Caco-2 (cell line): Measurements from ENCODE around the gene STT3A. TPM values are rescaled to one million over a fixed set of nuclear protein-coding genes. Genes with fewer than 3 reads are reported as not detected.

Source experiments
- BruUV-seq: library from RNA; stranded (reverse); fragments of 400-500 nt; replicated peaks from 2 replicates; lab custom pipeline; 2021; lab: Mats Ljungman, UMichigan
- CTCF ChIA-PET: fragments of 300-600 bp; sonication (Branson Sonifier 250); formaldehyde crosslinking; loops from one replicate; lab custom pipeline; 2022; ENCODE audit warnings: antibody characterized with exemption; lab: Charles Lee
- POLR2A ChIA-PET: fragments of 300-600 bp; sonication (Branson Sonifier 250); formaldehyde crosslinking; loops from one replicate; lab custom pipeline; 2022; ENCODE audit warnings: antibody characterized with exemption; lab: Charles Lee
- DNase-seq, 2 experiments: peaks; one replicate each; pipeline versions ENCODE4 v3.0.0 to v3.0.0-alpha.2; 2020 to 2022
- H3K27me3 ChIP-seq: replicated peaks from 2 replicates; pipeline ENCODE4 v1.6.0; 2011; ENCODE audit warnings: low read length; ENCODE audit not compliant: control insufficient read depth, insufficient read depth
- H3K36me3 ChIP-seq: 2 replicates; pipeline ENCODE4 v1.5.1; 2011; ENCODE audit warnings: low read length; ENCODE audit not compliant: control insufficient read depth, insufficient read depth
- H3K4me1 ChIP-seq: fragments of 250-450 bp; sonication (Bioruptor Pico); 2 replicates; pipeline ENCODE4 v1.5.1; 2020; ENCODE audit warnings: mild to moderate bottlenecking
- H3K4me3 ChIP-seq: 2 replicates; pipeline ENCODE4 v1.5.1; 2011; ENCODE audit warnings: low read depth, mild to moderate bottlenecking, control low read depth, low read length
- H3K9me3 ChIP-seq: fragments of 250-450 bp; sonication (Bioruptor Pico); 2 replicates; pipeline ENCODE4 v1.5.1; 2020; ENCODE audit warnings: mild to moderate bottlenecking, moderate library complexity
- H3K27ac Mint-ChIP-seq: one replicate; pipeline ENCODE4 v1.8.0; 2022; ENCODE audit warnings: mixed read lengths; ENCODE audit not compliant: unreplicated experiment
- H3K27me3 Mint-ChIP-seq: one replicate; pipeline ENCODE4 v1.8.0; 2022; ENCODE audit warnings: mixed read lengths; ENCODE audit not compliant: insufficient read depth, unreplicated experiment
- H3K36me3 Mint-ChIP-seq: one replicate; pipeline ENCODE4 v1.8.0; 2022; ENCODE audit warnings: mild to moderate bottlenecking, mixed read lengths; ENCODE audit not compliant: insufficient read depth, unreplicated experiment
- H3K4me1 Mint-ChIP-seq: one replicate; pipeline ENCODE4 v1.8.0; 2022; ENCODE audit warnings: low read depth, mixed read lengths; ENCODE audit not compliant: unreplicated experiment
- H3K4me3 Mint-ChIP-seq: one replicate; pipeline ENCODE4 v1.8.0; 2022; ENCODE audit warnings: mild to moderate bottlenecking, moderate library complexity, mixed read lengths; ENCODE audit not compliant: unreplicated experiment
- H3K9me3 Mint-ChIP-seq: one replicate; pipeline ENCODE4 v1.8.0; 2022; ENCODE audit warnings: mixed read lengths; ENCODE audit not compliant: unreplicated experiment
- CTCF ChIP-seq, 2 experiments: fragments of 200-600 bp in 1 of 2; IDR thresholded peaks; 1 replicate in 1 of 2; 2 replicates in 1 of 2; pipeline versions ENCODE4 v1.5.1 to v1.8.0; 2011 to 2022; ENCODE audit warnings: antibody characterized with exemption in 1 of 2, control low read depth in 1 of 2, inconsistent platforms in 1 of 2, low read depth in 1 of 2, low read length in 1 of 2, mild to moderate bottlenecking in 1 of 2, moderate library complexity in 1 of 2; ENCODE audit not compliant: insufficient read depth in 1 of 2, severe bottlenecking in 1 of 2, unreplicated experiment in 1 of 2
- intact Hi-C: fragments of 100-400 bp; cut with micrococcal nuclease; formaldehyde crosslinking; loops from one replicate; pipeline ENCODE4 v1.10.0; 2022; ENCODE audit not compliant: unreplicated experiment
- total RNA-seq: library from RNA; stranded (reverse); gene quantifications from 2 replicates; pipeline ENCODE4 v1.2.3, GENCODE V29; 2022

Gene STT3A
- total RNA-seq, 1 experiment from 2014 or later, result 517 TPM

GRCh38 chr11:125588505-125588904 is 4.1 kb upstream of the STT3A start:
- H3K27me3 ChIP-seq, result no peaks in the 10 kb centered on the region
- no peaks in the 10 kb centered on the region for H3K9me3 ChIP-seq
- Mint-ChIP-seq H3K4me1 (peaks cover 8% of the 10 kb centered on the region), H3K36me3 (peaks cover 54% of the 10 kb centered on the region), H3K27me3 (no peaks in the 10 kb centered on the region), H3K9me3 (no peaks in the 10 kb centered on the region), H3K27ac (no peak overlapping the region), H3K4me3 (no peak overlapping the region)
- ChIA-PET CTCF (no interaction called here), POLR2A (no interaction called here)
- TF ChIP-seq CTCF (IDR thresholded peaks at IDR 0.05; ENCODE audit: insufficient read depth in 1 of 2, low read depth in 1 of 2, low read length in 1 of 2, severe bottlenecking in 1 of 2, unreplicated experiment in 1 of 2), result no peak
- H3K4me3 ChIP-seq, result no peak overlapping the region
- no TSS peak for BruUV-seq
- DNase-seq, result no peak
- intact Hi-C loops, result no loop called here
- H3K4me1 ChIP-seq, result no peaks in the 10 kb centered on the region
- H3K36me3 ChIP-seq, result no peaks in the 10 kb centered on the region; the same call in 1 of the 2 replicates

- DNase-seq, result peak; percentile 57 to 64
- intact Hi-C loops, result loop anchor here (1.0 to 10.0 kb wide), 3 partner anchors 22 to 673 kb away; partner anchors contain the start of genes EI24, FOXRED1 and SRPRA
- POLR2A ChIA-PET, result interaction anchor here (0.5 to 2.3 kb wide), 6 partner anchors 14 to 968 kb away, joined by 3 to 20 read pairs (median 8); partner anchors contain the start of genes CHEK1, EI24 and PUS3
- BruUV-seq, result TSS peak; percentile 95
- Mint-ChIP-seq H3K9me3 (no peaks in the 10 kb centered on the region), H3K27ac (peak overlapping the region; percentile 99), H3K4me3 (peak overlapping the region; percentile 98), H3K27me3 (no peaks in the 10 kb centered on the region), H3K36me3 (peaks cover 56% of the 10 kb centered on the region), H3K4me1 (peaks cover 22% of the 10 kb centered on the region)
- CTCF ChIA-PET, result interaction anchor here (2.4 kb wide), 1 partner anchor 22 kb away, joined by 7 read pairs; the partner anchor contains the start of gene EI24
- no peak for TF ChIP-seq CTCF (IDR thresholded peaks at IDR 0.05; ENCODE audit: insufficient read depth in 1 of 2, low read depth in 1 of 2, low read length in 1 of 2, severe bottlenecking in 1 of 2, unreplicated experiment in 1 of 2)
- peak overlapping the region; percentile 56 for H3K4me3 ChIP-seq
- H3K4me1 ChIP-seq, result no peaks in the 10 kb centered on the region
- no peaks in the 10 kb centered on the region for H3K36me3 ChIP-seq
- H3K27me3 ChIP-seq, result no peaks in the 10 kb centered on the region
- no peaks in the 10 kb centered on the region for H3K9me3 ChIP-seq
These were observed 875 bp upstream of the STT3A start for GRCh38 chr11:125591649-125592304.

GRCh38 chr11:125593114-125593820 is 615 bp downstream of the STT3A start:
- no peak for TF ChIP-seq CTCF (IDR thresholded peaks at IDR 0.05; ENCODE audit: insufficient read depth in 1 of 2, low read depth in 1 of 2, low read length in 1 of 2, severe bottlenecking in 1 of 2, unreplicated experiment in 1 of 2)
- H3K4me1 ChIP-seq, result peaks cover 1% of the 10 kb centered on the region
- Mint-ChIP-seq H3K9me3 (no peaks in the 10 kb centered on the region), H3K27ac (peak overlapping the region; percentile 99), H3K36me3 (peaks cover 71% of the 10 kb centered on the region), H3K4me3 (peak overlapping the region; percentile 98), H3K4me1 (peaks cover 18% of the 10 kb centered on the region), H3K27me3 (no peaks in the 10 kb centered on the region)
- POLR2A ChIA-PET, result interaction anchor here (0.6 to 2.3 kb wide), 5 partner anchors 15 to 712 kb away, joined by 3 to 20 read pairs (median 4); partner anchors contain the start of genes CHEK1 and EI24
- CTCF ChIA-PET, result interaction anchor here (0.6 to 2.4 kb wide), 3 partner anchors 23 to 800 kb away, joined by 3 to 7 read pairs (median 4); partner anchors contain the start of gene EI24
- H3K27me3 ChIP-seq, result no peaks in the 10 kb centered on the region
- no peaks in the 10 kb centered on the region for H3K36me3 ChIP-seq
- peak overlapping the region; percentile 85 for H3K4me3 ChIP-seq
- TSS peak; percentile 69 for BruUV-seq
- DNase-seq, result peak in 1 of 2 experiments; percentile 65
- no peaks in the 10 kb centered on the region for H3K9me3 ChIP-seq
- intact Hi-C loops, result loop anchor here (10.0 kb wide), 1 partner anchor 672 kb away; the partner anchor contains the start of genes FOXRED1 and SRPRA
